Left ventricle myocardium inferior (tissue), 1 donor: ENCODE data around the gene LCN1. TPM values are rescaled to one million over a fixed set of nuclear protein-coding genes. Genes with fewer than 3 reads are reported as not detected.

ENCODE experiments used
- DNase-seq: peaks from one replicate; pipeline ENCODE4 v3.0.0-alpha.2; 2020
- H3K27ac ChIP-seq: fragments of 200-600 bp; replicated peaks from 2 replicates; pipeline ENCODE4 v1.8.0; 2021
- H3K27me3 ChIP-seq: fragments of 200-600 bp; 2 replicates; pipeline ENCODE4 v1.8.0; 2021; ENCODE audit warnings: low read depth
- H3K36me3 ChIP-seq: fragments of 200-600 bp; 2 replicates; pipeline ENCODE4 v1.8.0; 2021
- H3K4me1 ChIP-seq: fragments of 200-600 bp; 2 replicates; pipeline ENCODE4 v1.8.0; 2021
- H3K4me3 ChIP-seq: fragments of 200-600 bp; 2 replicates; pipeline ENCODE4 v1.8.0; 2021; ENCODE audit warnings: mild to moderate bottlenecking, moderate library complexity
- H3K9me3 ChIP-seq: fragments of 200-600 bp; replicated peaks from 2 replicates; pipeline ENCODE4 v1.8.0; 2021
- CTCF ChIP-seq: fragments of 200-600 bp; IDR thresholded peaks from 2 replicates; pipeline ENCODE4 v1.8.0; 2021; ENCODE audit warnings: antibody characterized with exemption, mild to moderate bottlenecking, borderline replicate concordance
- intact Hi-C: fragments of 100-400 bp; cut with micrococcal nuclease; formaldehyde crosslinking; loops from one replicate; pipeline ENCODE4 v1.11.0; 2022
- total RNA-seq: library from RNA; stranded (reverse); fragmentation: NEBNext Ultra II Directional; extraction: Animal tissue kit (Norgen Biotek cat#: 25700); gene quantifications from one replicate; pipeline ENCODE4 v1.2.1, GENCODE V29; 2021
- donor health status: DM: no; HTN: yes; CAD: no; lungs with severe emphysema.

The LCN1 gene
- total RNA-seq, 1 donor from 2014 or later, result not detected

- Histone ChIP-seq H3K27ac (no peak overlapping the region), H3K27me3 (no peaks in the 10 kb centered on the region), H3K9me3 (no peaks in the 10 kb centered on the region), H3K4me3 (no peak overlapping the region), H3K4me1 (no peaks in the 10 kb centered on the region), H3K36me3 (peaks cover 48% of the 10 kb centered on the region)
- no peak for TF ChIP-seq CTCF
- intact Hi-C loops, result no loop called here
- no peak for DNase-seq
Observed at GRCh38 chr9:135487281-135488012, 33.8 kb upstream of the LCN1 start.

GRCh38 chr9:135488013-135488330, 33.3 kb upstream of the LCN1 start:
- no peak overlapping the region for H3K27ac ChIP-seq
- no peaks in the 10 kb centered on the region for H3K4me1 ChIP-seq
- peaks cover 48% of the 10 kb centered on the region for H3K36me3 ChIP-seq
- DNase-seq, result no peak
- intact Hi-C loops, result no loop called here
- no peaks in the 10 kb centered on the region for H3K27me3 ChIP-seq
- H3K4me3 ChIP-seq, result no peak overlapping the region
- no peak for TF ChIP-seq CTCF
- H3K9me3 ChIP-seq, result no peaks in the 10 kb centered on the region

GRCh38 chr9:135488527-135488926, 32.7 kb upstream of the LCN1 start:
- Histone ChIP-seq H3K27me3 (no peaks in the 10 kb centered on the region), H3K4me1 (no peaks in the 10 kb centered on the region), H3K9me3 (no peaks in the 10 kb centered on the region), H3K36me3 (peaks cover 48% of the 10 kb centered on the region), H3K27ac (no peak overlapping the region), H3K4me3 (no peak overlapping the region)
- no peak for DNase-seq
- no peak for TF ChIP-seq CTCF
- intact Hi-C loops, result no loop called here

GRCh38 chr9:135489188-135489906, 31.9 kb upstream of the LCN1 start:
- Histone ChIP-seq H3K4me1 (no peaks in the 10 kb centered on the region), H3K27ac (no peak overlapping the region), H3K4me3 (no peak overlapping the region), H3K36me3 (peaks cover 41% of the 10 kb centered on the region), H3K27me3 (no peaks in the 10 kb centered on the region), H3K9me3 (no peaks in the 10 kb centered on the region)
- no peak for DNase-seq
- TF ChIP-seq CTCF, result no peak
- intact Hi-C loops, result no loop called here

- Histone ChIP-seq H3K4me3 (no peak overlapping the region), H3K9me3 (no peaks in the 10 kb centered on the region), H3K36me3 (peaks cover 31% of the 10 kb centered on the region), H3K27ac (no peak overlapping the region), H3K4me1 (no peaks in the 10 kb centered on the region), H3K27me3 (no peaks in the 10 kb centered on the region)
- DNase-seq, result no peak
- no peak for TF ChIP-seq CTCF
- intact Hi-C loops, result no loop called here
Observed at GRCh38 chr9:135490166-135490870, 30.9 kb upstream of the LCN1 start.
